CD4-positive, alpha-beta T cell treated with Interleukin-6 for 4 hours (primary cell): Measurements from ENCODE around the gene RBM44.
"Not testable (repeated sequence)": the region's sequence is repeated elsewhere in the genome, so short reads cannot be mapped to it uniquely, and the experiment has no call there.

Experiments used
- DNase-seq: peaks from one replicate; pipeline ENCODE4 v3.0.0-alpha.2; 2020; ENCODE audit warnings: mixed read lengths

The RBM44 gene

GRCh38 chr2:237783678-237784077 lies 14.9 kb upstream of the RBM44 start:
- DNase-seq, result not testable (repeated sequence)

GRCh38 chr2:237786936-237787335 lies 11.6 kb upstream of the RBM44 start:
- DNase-seq, result no peak

- no peak for DNase-seq
These were observed 8.2 kb upstream of the RBM44 start for GRCh38 chr2:237790353-237790752.

GRCh38 chr2:237791977-237792727 lies 6.4 kb upstream of the RBM44 start:
- no peak for DNase-seq

- DNase-seq, result no peak
These were observed 1.3 kb upstream of the RBM44 start for GRCh38 chr2:237797253-237797652.

GRCh38 chr2:237799060-237799428 lies 465 bp downstream of the RBM44 start:
- no peak for DNase-seq

- DNase-seq, result no peak
These were observed 2.9 kb downstream of the RBM44 start for GRCh38 chr2:237801466-237801865.

GRCh38 chr2:237806334-237806733 lies 7.8 kb downstream of the RBM44 start:
- DNase-seq, result no peak

- no peak for DNase-seq
These were observed 17.1 kb downstream of the RBM44 start for GRCh38 chr2:237815637-237816036.

- DNase-seq, result no peak
These were observed 18.0 kb downstream of the RBM44 start for GRCh38 chr2:237816531-237816930.

- no peak for DNase-seq
These were observed 19.5 kb downstream of the RBM44 start for GRCh38 chr2:237818066-237818473.

- no peak for DNase-seq
These were observed 20.7 kb downstream of the RBM44 start for GRCh38 chr2:237819231-237819630.

GRCh38 chr2:237820421-237820820 lies 21.8 kb downstream of the RBM44 start:
- no peak for DNase-seq

- no peak for DNase-seq
These were observed 25.0 kb downstream of the RBM44 start for GRCh38 chr2:237823544-237823943.

- DNase-seq, result no peak
These were observed 25.5 kb downstream of the RBM44 start for GRCh38 chr2:237824085-237824484.

- DNase-seq, result no peak
These were observed 28.9 kb downstream of the RBM44 start for GRCh38 chr2:237827421-237827987.

- no peak for DNase-seq
These were observed 31.9 kb downstream of the RBM44 start for GRCh38 chr2:237830522-237830921.

- DNase-seq, result no peak
These were observed 35.0 kb downstream of the RBM44 start for GRCh38 chr2:237833546-237833945.

GRCh38 chr2:237835372-237835771 lies 36.8 kb downstream of the RBM44 start:
- no peak for DNase-seq

- DNase-seq, result no peak
These were observed 42.5 kb downstream of the RBM44 start for GRCh38 chr2:237841051-237841450.

GRCh38 chr2:237848940-237849339 lies 50.4 kb downstream of the RBM44 start:
- not testable (repeated sequence) for DNase-seq

- DNase-seq, result no peak
These were observed 55.7 kb downstream of the RBM44 start for GRCh38 chr2:237854295-237854694.

- DNase-seq, result no peak
These were observed 59.2 kb downstream of the RBM44 start for GRCh38 chr2:237857791-237858190.

- DNase-seq, result peak; percentile 59
These were observed 59.9 kb downstream of the RBM44 start for GRCh38 chr2:237858294-237859081.
